ENCODE results near the gene COL6A3.
A peak's percentile ranks its signal among the peaks of the same experiment; 100 is the strongest.
"Not testable (repeated sequence)": the region's sequence is repeated elsewhere in the genome, so short reads cannot be mapped to it uniquely, and the experiment has no call there.

The COL6A3 gene

GRCh38 chr2:237306083-237306786, 107.7 kb downstream of the COL6A3 start:
- Histone ChIP-seq H3K36me3 (no peaks in the 10 kb centered on the region; a peak in 1 of 22 replicates), H3K4me1 (no peaks in the 10 kb centered on the region), H3K27ac (no peak overlapping the region), H3K9ac (no peak overlapping the region), H3K27me3 (no peaks in the 10 kb centered on the region), H3K9me3 (replicated peaks in 1 of 11) (peaks cover 32 to 45% (median 41%) of the 10 kb centered on the region in 11 experiments), H3K4me2 (no peak overlapping the region; a peak in 1 of 22 replicates), H4K20me1 (no peaks in the 10 kb centered on the region), H3K4me3 (no peak overlapping the region)
- no peak for TF ChIP-seq Cebpa-rat (IDR thresholded peaks at IDR 0.05)

- H4K20me1 ChIP-seq: no peaks in the 10 kb centered on the region
- no peak overlapping the region for H3K4me3 ChIP-seq
- no peaks in the 10 kb centered on the region; a peak in 1 of 22 replicates for H3K36me3 ChIP-seq
- H3K27ac ChIP-seq: no peak overlapping the region
- H3K4me2 ChIP-seq: no peak overlapping the region
- no peaks in the 10 kb centered on the region for H3K4me1 ChIP-seq
- peaks cover 32 to 45% (median 41%) of the 10 kb centered on the region in 11 experiments for H3K9me3 ChIP-seq (replicated peaks in 1 of 11)
- no peak overlapping the region for H3K9ac ChIP-seq
- H3K27me3 ChIP-seq: no peaks in the 10 kb centered on the region
- no peak for TF ChIP-seq Cebpa-rat (IDR thresholded peaks at IDR 0.05)
Measured at GRCh38 chr2:237305579-237305978, 108.4 kb downstream of the COL6A3 start.

GRCh38 chr2:237304763-237305514, 109.0 kb downstream of the COL6A3 start:
- Histone ChIP-seq H4K20me1 (no peaks in the 10 kb centered on the region), H3K9me3 (replicated peaks in 1 of 11) (peaks cover 32 to 45% (median 41%) of the 10 kb centered on the region in 11 experiments), H3K27ac (no peak overlapping the region), H3K27me3 (no peaks in the 10 kb centered on the region), H3K9ac (no peak overlapping the region), H3K4me2 (no peak overlapping the region), H3K4me1 (no peaks in the 10 kb centered on the region), H3K4me3 (no peak overlapping the region), H3K36me3 (no peaks in the 10 kb centered on the region; a peak in 1 of 22 replicates)
- no peak for TF ChIP-seq Cebpa-rat (IDR thresholded peaks at IDR 0.05)

- not testable (repeated sequence) for H4K20me1 ChIP-seq
Measured at GRCh38 chr2:237303244-237303643, 110.7 kb downstream of the COL6A3 start.

GRCh38 chr2:237301595-237301994, 112.4 kb downstream of the COL6A3 start:
- H3K27me3 ChIP-seq: no peaks in the 10 kb centered on the region
- H3K9me3 ChIP-seq (replicated peaks in 1 of 11): peaks cover 32 to 45% (median 41%) of the 10 kb centered on the region in 11 experiments
- no peak overlapping the region for H3K27ac ChIP-seq
- TF ChIP-seq Cebpa-rat (IDR thresholded peaks at IDR 0.05): no peak
- no peaks in the 10 kb centered on the region for H4K20me1 ChIP-seq
- H3K4me1 ChIP-seq: peaks cover 0 to 20% (median 0%) of the 10 kb centered on the region in 10 experiments; a peak in 5 of 20 replicates
- H3K4me3 ChIP-seq: no peak overlapping the region
- no peak overlapping the region for H3K4me2 ChIP-seq
- H3K36me3 ChIP-seq: no peaks in the 10 kb centered on the region; a peak in 1 of 22 replicates
- H3K9ac ChIP-seq: no peak overlapping the region

More at GRCh38 chr2:237303244-237303643, 110.7 kb downstream of the COL6A3 start:
- peaks cover 32 to 45% (median 41%) of the 10 kb centered on the region in 11 experiments for H3K9me3 ChIP-seq (replicated peaks in 1 of 11)
- not testable (repeated sequence) for H3K4me3 ChIP-seq, H3K4me2 ChIP-seq, H3K27ac ChIP-seq, H3K9ac ChIP-seq, H3K27me3 ChIP-seq, H3K4me1 ChIP-seq, H3K36me3 ChIP-seq

GRCh38 chr2:237300739-237301138, 113.2 kb downstream of the COL6A3 start:
- no peak overlapping the region for H3K27ac ChIP-seq

GRCh38 chr2:237299906-237300305, 114.1 kb downstream of the COL6A3 start:
- H3K27me3 ChIP-seq: no peaks in the 10 kb centered on the region
- H3K9ac ChIP-seq: no peak overlapping the region
- no peak for TF ChIP-seq Cebpa-rat (IDR thresholded peaks at IDR 0.05)
- H3K36me3 ChIP-seq: no peaks in the 10 kb centered on the region; a peak in 1 of 22 replicates
- no peak overlapping the region for H3K4me2 ChIP-seq
- peaks cover 29 to 40% (median 33%) of the 10 kb centered on the region in 11 experiments for H3K9me3 ChIP-seq (replicated peaks in 1 of 11)
- H3K27ac ChIP-seq: no peak overlapping the region
- H4K20me1 ChIP-seq: no peaks in the 10 kb centered on the region
- no peak overlapping the region for H3K4me3 ChIP-seq
- peaks cover 0 to 20% (median 0%) of the 10 kb centered on the region in 10 experiments; a peak in 5 of 20 replicates for H3K4me1 ChIP-seq

More at GRCh38 chr2:237300739-237301138, 113.2 kb downstream of the COL6A3 start:
- Histone ChIP-seq H4K20me1 (no peaks in the 10 kb centered on the region), H3K4me3 (no peak overlapping the region), H3K9ac (no peak overlapping the region), H3K4me2 (no peak overlapping the region), H3K36me3 (no peaks in the 10 kb centered on the region; a peak in 1 of 22 replicates), H3K4me1 (peaks cover 0 to 20% (median 0%) of the 10 kb centered on the region in 10 experiments; a peak in 5 of 20 replicates), H3K27me3 (no peaks in the 10 kb centered on the region), H3K9me3 (replicated peaks in 1 of 11) (peaks cover 32 to 45% (median 40%) of the 10 kb centered on the region in 11 experiments)
- no peak for TF ChIP-seq Cebpa-rat (IDR thresholded peaks at IDR 0.05)

GRCh38 chr2:237298151-237299118, 115.5 kb downstream of the COL6A3 start:
- Histone ChIP-seq H3K4me2 (peak overlapping the region in 3 of 11 experiments; percentile 34 to 90 (median 70); a peak in 5 of 22 replicates), H3K27me3 (no peaks in the 10 kb centered on the region), H3K36me3 (no peaks in the 10 kb centered on the region), H3K4me1 (peaks cover 0 to 20% (median 0%) of the 10 kb centered on the region in 10 experiments; a peak in 5 of 20 replicates), H3K4me3 (no peak overlapping the region), H3K27ac (no peak overlapping the region; a peak in 1 of 22 replicates), H4K20me1 (no peaks in the 10 kb centered on the region), H3K9ac (no peak overlapping the region), H3K9me3 (replicated peaks in 1 of 11) (peaks cover 14 to 25% (median 19%) of the 10 kb centered on the region in 11 experiments)
- no peak for TF ChIP-seq Cebpa-rat (IDR thresholded peaks at IDR 0.05)

Data from BLaER1 treated with 17β-estradiol and CSF1 and Interleukin-3, amounts not matched to agents 10 nM and 100 nM (cell line).